GM18858 (cell line): ENCODE data around the gene ITSN1.
"Not testable (repeated sequence)": the region's sequence is repeated elsewhere in the genome, so short reads cannot be mapped to it uniquely, and the experiment has no call there.

Source experiments
- ATAC-seq: cut with Tn5 transposase; IDR thresholded peaks from one replicate; pipeline ENCODE4 v1.9.1; 2021; ENCODE audit not compliant: unreplicated experiment

ITSN1 gene

GRCh38 chr21:33712022-33712803 is 69.9 kb downstream of the ITSN1 start:
- no peak for ATAC-seq

GRCh38 chr21:33721081-33721480 is 78.8 kb downstream of the ITSN1 start:
- ATAC-seq: no peak

GRCh38 chr21:33729139-33729538 is 86.8 kb downstream of the ITSN1 start:
- not testable (repeated sequence) for ATAC-seq

GRCh38 chr21:33729641-33730040 is 87.3 kb downstream of the ITSN1 start:
- ATAC-seq: no peak

GRCh38 chr21:33731447-33731846 is 89.1 kb downstream of the ITSN1 start:
- ATAC-seq: no peak

- ATAC-seq: no peak
These were observed 89.7 kb downstream of the ITSN1 start for GRCh38 chr21:33732038-33732437.

GRCh38 chr21:33733601-33734000 is 91.3 kb downstream of the ITSN1 start:
- ATAC-seq: no peak

GRCh38 chr21:33734291-33734690 is 92.0 kb downstream of the ITSN1 start:
- ATAC-seq: no peak

GRCh38 chr21:33734818-33735217 is 92.5 kb downstream of the ITSN1 start:
- no peak for ATAC-seq

- no peak for ATAC-seq
These were observed 94.3 kb downstream of the ITSN1 start for GRCh38 chr21:33736569-33736968.

GRCh38 chr21:33739701-33740100 is 97.4 kb downstream of the ITSN1 start:
- ATAC-seq: no peak

GRCh38 chr21:33747420-33747819 is 105.1 kb downstream of the ITSN1 start:
- no peak for ATAC-seq

GRCh38 chr21:33748903-33749302 is 106.6 kb downstream of the ITSN1 start:
- no peak for ATAC-seq

GRCh38 chr21:33750017-33750416 is 107.7 kb downstream of the ITSN1 start:
- ATAC-seq: no peak

GRCh38 chr21:33751120-33751519 is 108.8 kb downstream of the ITSN1 start:
- ATAC-seq: no peak

- no peak for ATAC-seq
These were observed 109.2 kb downstream of the ITSN1 start for GRCh38 chr21:33751533-33751932.

GRCh38 chr21:33752260-33752659 is 110.0 kb downstream of the ITSN1 start:
- no peak for ATAC-seq

- no peak for ATAC-seq
These were observed 111.6 kb downstream of the ITSN1 start for GRCh38 chr21:33753886-33754285.

- no peak for ATAC-seq
These were observed 112.2 kb downstream of the ITSN1 start for GRCh38 chr21:33754481-33754880.

- no peak for ATAC-seq
These were observed 113.1 kb downstream of the ITSN1 start for GRCh38 chr21:33755354-33755753.

- no peak for ATAC-seq
These were observed 118.5 kb downstream of the ITSN1 start for GRCh38 chr21:33760641-33761440.

- no peak for ATAC-seq
These were observed 119.2 kb downstream of the ITSN1 start for GRCh38 chr21:33761441-33762036.
